Measurements from ENCODE around the gene BLOC1S4.

GRCh38 chr4:6710996-6711395 is 5.0 kb upstream of the BLOC1S4 start:
- TF ChIP-seq POLR2A (IDR thresholded peaks at IDR 0.05; ENCODE audit: borderline replicate concordance, extremely low read depth, insufficient read depth, insufficient read length) (no peak), EZH2 (IDR thresholded peaks at IDR 0.05) (no peak)
- TF ChIP-seq, protein P1, sequence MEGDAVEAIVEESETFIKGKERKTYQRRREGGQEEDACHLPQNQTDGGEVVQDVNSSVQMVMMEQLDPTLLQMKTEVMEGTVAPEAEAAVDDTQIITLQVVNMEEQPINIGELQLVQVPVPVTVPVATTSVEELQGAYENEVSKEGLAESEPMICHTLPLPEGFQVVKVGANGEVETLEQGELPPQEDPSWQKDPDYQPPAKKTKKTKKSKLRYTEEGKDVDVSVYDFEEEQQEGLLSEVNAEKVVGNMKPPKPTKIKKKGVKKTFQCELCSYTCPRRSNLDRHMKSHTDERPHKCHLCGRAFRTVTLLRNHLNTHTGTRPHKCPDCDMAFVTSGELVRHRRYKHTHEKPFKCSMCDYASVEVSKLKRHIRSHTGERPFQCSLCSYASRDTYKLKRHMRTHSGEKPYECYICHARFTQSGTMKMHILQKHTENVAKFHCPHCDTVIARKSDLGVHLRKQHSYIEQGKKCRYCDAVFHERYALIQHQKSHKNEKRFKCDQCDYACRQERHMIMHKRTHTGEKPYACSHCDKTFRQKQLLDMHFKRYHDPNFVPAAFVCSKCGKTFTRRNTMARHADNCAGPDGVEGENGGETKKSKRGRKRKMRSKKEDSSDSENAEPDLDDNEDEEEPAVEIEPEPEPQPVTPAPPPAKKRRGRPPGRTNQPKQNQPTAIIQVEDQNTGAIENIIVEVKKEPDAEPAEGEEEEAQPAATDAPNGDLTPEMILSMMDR (IDR thresholded peaks at IDR 0.05 in 2 of 3, conservative IDR thresholded peaks at IDR 0.05 in 1 of 3; ENCODE audit: borderline replicate concordance in 1 of 3, insufficient read depth in 1 of 3, low read depth in 2 of 3, low read length in 2 of 3), result no peak
